ENCODE data around the gene RGS12.

The RGS12 gene

GRCh38 chr4:3317011-3317655, 24.3 kb downstream of the RGS12 start:
- DNase-seq (ENCODE audit: insufficient read length, low spot score) = no peak
- TF ChIP-seq CTCF (IDR thresholded peaks at IDR 0.05; ENCODE audit: insufficient read depth, missing control alignments) = no peak
- no peak for FAIRE-seq

GRCh38 chr4:3317656-3318211, 24.9 kb downstream of the RGS12 start:
- no peak for FAIRE-seq
- DNase-seq (ENCODE audit: insufficient read length, low spot score) = no peak
- TF ChIP-seq CTCF (IDR thresholded peaks at IDR 0.05; ENCODE audit: insufficient read depth, missing control alignments) = no peak

- TF ChIP-seq CTCF (IDR thresholded peaks at IDR 0.05; ENCODE audit: insufficient read depth, missing control alignments) = no peak
- no peak for DNase-seq (ENCODE audit: insufficient read length, low spot score)
- no peak for FAIRE-seq
Observed at GRCh38 chr4:3318561-3319021, 25.8 kb downstream of the RGS12 start.

GRCh38 chr4:3320361-3321023, 27.7 kb downstream of the RGS12 start:
- FAIRE-seq (no peak), DNase-seq (ENCODE audit: insufficient read length, low spot score) (no peak)
- no peak for TF ChIP-seq CTCF (IDR thresholded peaks at IDR 0.05; ENCODE audit: insufficient read depth, missing control alignments)

GRCh38 chr4:3321295-3321889, 28.6 kb downstream of the RGS12 start:
- TF ChIP-seq CTCF (IDR thresholded peaks at IDR 0.05; ENCODE audit: insufficient read depth, missing control alignments) = no peak
- DNase-seq (ENCODE audit: insufficient read length, low spot score) = no peak
- no peak for FAIRE-seq

GRCh38 chr4:3322059-3322550, 29.3 kb downstream of the RGS12 start:
- FAIRE-seq (no peak), DNase-seq (ENCODE audit: insufficient read length, low spot score) (no peak)
- TF ChIP-seq CTCF (IDR thresholded peaks at IDR 0.05; ENCODE audit: insufficient read depth, missing control alignments) = no peak
